Peyer's patch (tissue), 4 donors: ENCODE results near the gene MGAT5B. TPM values are rescaled to one million over a fixed set of nuclear protein-coding genes. Genes with fewer than 3 reads are reported as not detected.

Experiments
- DNase-seq, 3 donors: peaks; one replicate each; pipeline ENCODE4 v3.0.0-alpha.2; 2017 to 2019
- H3K27ac ChIP-seq, 4 donors: fragments of 200-600 bp; sonication (generic); one replicate each; pipeline ENCODE4 v1.5.1; 2016 to 2019
- H3K27me3 ChIP-seq, 2 donors: fragments of 200-600 bp; sonication (generic); one replicate each; pipeline ENCODE4 v1.5.1; 2019
- H3K36me3 ChIP-seq, 3 donors: fragments of 200-600 bp; sonication (generic); one replicate each; pipeline ENCODE4 v1.5.1; 2016 to 2019
- H3K4me1 ChIP-seq, 4 donors: fragments of 200-600 bp; sonication (generic); one replicate each; pipeline ENCODE4 v1.5.1; 2016 to 2019
- H3K4me3 ChIP-seq, 4 donors: fragments of 200-600 bp; sonication (generic); 1 replicate in 3 of 4; 2 replicates in 1 of 4; pipeline ENCODE4 v1.5.1; 2016 to 2019; ENCODE audit warnings: mild to moderate bottlenecking in 1 of 4
- H3K9me3 ChIP-seq, 4 donors: fragments of 200-600 bp; sonication (generic); one replicate each; pipeline ENCODE4 v1.5.1; 2016 to 2019; ENCODE audit warnings: mild to moderate bottlenecking in 1 of 4
- POLR2A ChIP-seq, 2 donors: fragments of 450-650 bp; IDR thresholded peaks; one replicate each; pipeline ENCODE4 v1.5.1; 2017; ENCODE audit warnings: antibody characterized with exemption in 2 of 2, mild to moderate bottlenecking in 2 of 2, moderate library complexity in 2 of 2
- total RNA-seq, 4 donors: library from RNA; depleted of rRNA; stranded (reverse); fragments of >200 nt; gene quantifications; one replicate each; pipeline ENCODE4 v1.1.0, GENCODE V29; 2016
- TF ChIP-seq, protein P1 (sequence below), 6 experiments: fragments of 450-650 bp in 4 of 6; fragments of 200-600 bp in 2 of 6; sonication (generic) in 1 of 6; IDR thresholded peaks; one replicate each; pipeline ENCODE4 v1.5.1; 2017 to 2019; ENCODE audit warnings: antibody characterized with exemption in 6 of 6, mild to moderate bottlenecking in 3 of 6, moderate library complexity in 1 of 6

The MGAT5B gene
- total RNA-seq, 4 donors from 2014 or later = 0.27 to 6.6 (median 0.47) TPM; not detected in 1

DNA sequence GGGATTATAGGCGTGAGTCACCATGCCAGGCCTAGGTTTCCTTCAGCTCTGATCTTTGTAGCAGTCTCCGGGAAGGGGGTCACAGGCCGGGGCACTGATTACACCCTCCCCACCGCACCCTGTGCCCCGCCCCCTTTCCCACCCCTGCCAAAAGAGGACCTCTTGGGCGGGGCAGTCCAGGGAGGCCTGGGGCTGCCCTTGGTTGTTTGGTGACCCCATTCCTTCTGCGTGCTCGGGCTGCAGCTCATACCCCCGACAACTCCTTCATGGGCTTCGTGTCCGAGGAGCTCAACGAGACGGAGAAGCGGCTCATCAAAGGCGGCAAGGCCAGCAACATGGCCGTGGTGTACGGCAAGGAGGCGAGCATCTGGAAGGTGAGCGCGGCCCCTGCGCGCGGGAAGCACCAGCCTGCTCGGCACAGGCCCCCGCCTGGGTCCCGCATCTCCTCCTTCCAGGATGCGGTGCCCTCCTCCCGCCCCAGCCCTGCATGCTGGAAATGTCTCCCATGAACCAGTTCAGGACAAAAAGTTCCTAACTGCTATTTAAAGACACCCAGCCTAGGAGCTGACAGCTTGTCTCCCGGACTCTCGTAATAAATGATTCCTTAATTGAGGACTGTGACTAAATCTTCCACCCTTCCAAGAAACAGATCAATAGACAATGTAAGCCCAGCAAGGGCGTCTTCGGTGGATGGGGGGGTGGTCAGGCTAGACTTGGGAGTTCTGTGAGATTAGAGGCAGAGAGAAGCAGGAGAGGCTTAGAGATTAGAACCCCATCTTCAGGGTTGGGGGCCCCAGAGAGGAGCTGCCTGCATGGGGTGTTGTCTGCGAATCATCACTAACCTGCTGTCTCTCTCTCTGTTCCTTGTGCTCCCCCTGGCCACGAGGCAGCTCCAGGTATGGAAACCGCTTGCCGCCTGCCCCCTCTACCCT lies 64.5 kb downstream of the MGAT5B start:
- Histone ChIP-seq H3K4me3 (no peak overlapping the region), H3K27ac (no peak overlapping the region), H3K27me3 (no peaks in the 10 kb centered on the region), H3K9me3 (no peaks in the 10 kb centered on the region), H3K36me3 (no peaks in the 10 kb centered on the region), H3K4me1 (no peaks in the 10 kb centered on the region)
- DNase-seq = no peak
- TF ChIP-seq, protein P1, sequence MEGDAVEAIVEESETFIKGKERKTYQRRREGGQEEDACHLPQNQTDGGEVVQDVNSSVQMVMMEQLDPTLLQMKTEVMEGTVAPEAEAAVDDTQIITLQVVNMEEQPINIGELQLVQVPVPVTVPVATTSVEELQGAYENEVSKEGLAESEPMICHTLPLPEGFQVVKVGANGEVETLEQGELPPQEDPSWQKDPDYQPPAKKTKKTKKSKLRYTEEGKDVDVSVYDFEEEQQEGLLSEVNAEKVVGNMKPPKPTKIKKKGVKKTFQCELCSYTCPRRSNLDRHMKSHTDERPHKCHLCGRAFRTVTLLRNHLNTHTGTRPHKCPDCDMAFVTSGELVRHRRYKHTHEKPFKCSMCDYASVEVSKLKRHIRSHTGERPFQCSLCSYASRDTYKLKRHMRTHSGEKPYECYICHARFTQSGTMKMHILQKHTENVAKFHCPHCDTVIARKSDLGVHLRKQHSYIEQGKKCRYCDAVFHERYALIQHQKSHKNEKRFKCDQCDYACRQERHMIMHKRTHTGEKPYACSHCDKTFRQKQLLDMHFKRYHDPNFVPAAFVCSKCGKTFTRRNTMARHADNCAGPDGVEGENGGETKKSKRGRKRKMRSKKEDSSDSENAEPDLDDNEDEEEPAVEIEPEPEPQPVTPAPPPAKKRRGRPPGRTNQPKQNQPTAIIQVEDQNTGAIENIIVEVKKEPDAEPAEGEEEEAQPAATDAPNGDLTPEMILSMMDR (IDR thresholded peaks at IDR 0.05) = no peak
- no peak for TF ChIP-seq POLR2A (IDR thresholded peaks at IDR 0.05)

DNA sequence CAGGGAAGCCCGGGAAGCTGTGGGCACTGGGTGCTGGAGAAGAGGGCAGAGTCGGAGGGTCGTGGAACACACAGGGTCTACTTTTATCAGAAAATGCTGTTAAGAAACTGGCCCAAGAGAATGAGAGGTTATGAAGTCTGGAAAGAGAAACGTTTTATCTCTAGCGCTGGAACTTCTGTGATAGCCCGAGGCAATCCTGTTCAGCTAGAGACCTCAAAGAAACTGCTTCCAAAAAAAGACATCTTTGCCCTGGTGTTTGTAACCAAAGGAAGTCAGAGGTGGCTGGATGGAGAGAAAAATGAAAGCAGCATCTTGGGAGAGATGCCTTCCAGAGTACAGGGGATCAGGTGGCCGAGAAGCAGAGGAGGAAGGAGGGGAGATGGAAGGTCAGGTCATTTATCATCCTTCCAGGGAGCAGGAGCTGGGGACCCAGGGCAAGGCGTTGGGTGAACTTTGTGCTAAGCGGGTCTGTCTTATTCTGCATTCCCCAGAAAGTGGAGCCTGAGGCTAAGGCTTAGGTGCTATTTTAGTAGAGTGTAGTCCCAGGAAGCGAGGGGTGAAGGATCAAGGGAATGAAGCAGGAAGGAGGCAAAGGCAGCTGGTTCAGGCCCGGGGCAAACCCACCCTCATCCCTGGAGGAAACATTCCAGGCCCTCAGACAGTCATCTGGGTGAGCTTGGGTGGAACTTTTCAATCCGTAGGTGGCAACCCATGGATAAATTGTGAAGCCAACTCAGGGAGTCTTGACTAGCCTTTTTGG lies 66.5 kb downstream of the MGAT5B start:
- DNase-seq = no peak
- Histone ChIP-seq H3K27me3 (no peaks in the 10 kb centered on the region), H3K27ac (no peak overlapping the region), H3K4me3 (no peak overlapping the region), H3K4me1 (no peaks in the 10 kb centered on the region), H3K9me3 (no peaks in the 10 kb centered on the region), H3K36me3 (no peaks in the 10 kb centered on the region)
- no peak for TF ChIP-seq POLR2A (IDR thresholded peaks at IDR 0.05)
- TF ChIP-seq, protein P1 (IDR thresholded peaks at IDR 0.05) = no peak

DNA sequence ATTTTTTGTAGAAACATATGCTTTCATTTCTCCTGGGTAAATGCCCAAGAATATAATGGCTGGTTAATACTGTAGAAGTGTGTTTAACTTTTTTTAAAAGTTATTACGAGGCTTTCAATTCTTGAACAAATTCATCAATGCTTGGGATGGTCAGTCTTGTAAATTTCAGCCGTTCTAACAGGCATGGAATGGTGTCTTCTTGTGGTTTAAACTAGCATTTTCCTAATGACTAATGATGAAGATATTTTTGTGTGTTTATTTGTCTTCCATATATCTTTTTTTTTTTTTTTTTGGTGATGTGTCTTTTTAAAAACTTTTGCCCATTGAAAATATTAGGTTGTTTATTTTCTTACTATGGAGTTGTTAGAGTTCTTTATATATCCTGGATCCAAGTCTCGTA lies 67.1 kb downstream of the MGAT5B start:
- TF ChIP-seq, protein P1 (IDR thresholded peaks at IDR 0.05) = no peak
- TF ChIP-seq POLR2A (IDR thresholded peaks at IDR 0.05) = no peak
- H3K27me3 ChIP-seq = no peaks in the 10 kb centered on the region
- no peaks in the 10 kb centered on the region for H3K36me3 ChIP-seq
- H3K9me3 ChIP-seq = no peaks in the 10 kb centered on the region
- H3K27ac ChIP-seq = no peak overlapping the region
- no peak overlapping the region for H3K4me3 ChIP-seq
- no peaks in the 10 kb centered on the region for H3K4me1 ChIP-seq
- no peak for DNase-seq

DNA sequence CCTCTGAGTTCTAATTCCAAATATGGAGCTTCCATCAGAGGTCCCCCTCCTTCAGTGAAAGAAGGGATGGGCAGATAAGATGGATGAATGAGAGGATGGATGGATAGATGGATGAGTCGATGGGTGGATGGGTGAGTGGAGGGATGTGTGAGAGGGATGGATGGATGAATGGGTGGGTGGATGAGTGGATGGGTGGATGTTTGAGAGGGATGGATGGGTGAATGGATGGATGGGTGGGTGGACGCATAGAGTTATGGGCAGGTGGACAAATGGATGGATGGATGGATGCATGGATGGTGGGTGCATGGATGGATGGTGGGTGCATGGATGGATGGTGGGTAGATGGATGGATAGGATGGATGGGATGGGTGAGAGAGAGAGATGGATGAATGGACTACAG lies 69.0 kb downstream of the MGAT5B start:
- Histone ChIP-seq H3K27me3 (no peaks in the 10 kb centered on the region), H3K36me3 (no peaks in the 10 kb centered on the region), H3K4me1 (no peaks in the 10 kb centered on the region), H3K9me3 (no peaks in the 10 kb centered on the region), H3K27ac (no peak overlapping the region), H3K4me3 (no peak overlapping the region)
- no peak for DNase-seq
- TF ChIP-seq POLR2A (IDR thresholded peaks at IDR 0.05) = no peak
- TF ChIP-seq, protein P1 (IDR thresholded peaks at IDR 0.05) = no peak

DNA sequence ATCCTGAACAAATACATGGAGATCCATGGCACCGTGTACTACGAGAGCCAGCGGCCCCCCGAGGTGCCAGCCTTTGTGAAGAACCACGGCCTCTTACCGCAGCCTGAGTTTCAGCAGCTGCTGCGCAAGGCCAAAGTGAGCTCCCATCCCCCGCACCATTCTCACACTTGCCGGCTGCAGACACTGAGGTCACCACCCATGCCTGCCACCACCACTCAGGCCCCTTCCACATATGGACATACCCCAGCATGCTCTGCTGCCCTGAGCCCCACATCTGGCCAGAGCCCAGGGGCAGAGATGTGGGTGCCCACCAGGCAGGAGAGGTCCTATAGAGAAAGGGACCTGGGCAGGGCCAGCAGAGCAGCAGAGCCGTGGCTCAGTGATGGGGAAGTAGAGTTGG lies 69.8 kb downstream of the MGAT5B start:
- H3K27ac ChIP-seq = no peak overlapping the region
- no peak for TF ChIP-seq POLR2A (IDR thresholded peaks at IDR 0.05)
- TF ChIP-seq, protein P1 (IDR thresholded peaks at IDR 0.05) = no peak
- no peaks in the 10 kb centered on the region for H3K36me3 ChIP-seq

More for the DNA sequence above, 69.8 kb downstream of the MGAT5B start:
- Histone ChIP-seq H3K9me3 (no peaks in the 10 kb centered on the region), H3K4me1 (no peaks in the 10 kb centered on the region), H3K27me3 (no peaks in the 10 kb centered on the region), H3K4me3 (no peak overlapping the region)
- DNase-seq = no peak
